Neural crest cell (in vitro differentiated cells): ENCODE results near the gene NAALADL1. TPM values are rescaled to one million over a fixed set of nuclear protein-coding genes. Genes with fewer than 3 reads are reported as not detected.

Experiments
- DNase-seq: peaks from one replicate; pipeline ENCODE4 v3.0.0; 2021; ENCODE audit warnings: low read depth, mixed read lengths, low spot score
- H3K27ac Mint-ChIP-seq: one replicate; pipeline ENCODE4 v1.8.0; 2021; ENCODE audit warnings: mild to moderate bottlenecking, mixed read lengths; ENCODE audit not compliant: unreplicated experiment
- H3K27me3 Mint-ChIP-seq: 2 replicates; pipeline ENCODE4 v1.8.0; 2021; ENCODE audit warnings: low read depth, mild to moderate bottlenecking, mixed read lengths
- H3K36me3 Mint-ChIP-seq: 2 replicates; pipeline ENCODE4 v1.8.0; 2021; ENCODE audit warnings: low read depth, mild to moderate bottlenecking, mixed read lengths
- H3K4me1 Mint-ChIP-seq: 2 replicates; pipeline ENCODE4 v1.8.0; 2021; ENCODE audit warnings: mixed read lengths
- H3K4me3 Mint-ChIP-seq: one replicate; pipeline ENCODE4 v1.8.0; 2021; ENCODE audit warnings: mild to moderate bottlenecking, mixed read lengths
- H3K9me3 Mint-ChIP-seq: 2 replicates; pipeline ENCODE4 v1.8.0; 2021; ENCODE audit warnings: mixed read lengths
- total RNA-seq: library from RNA; stranded (reverse); gene quantifications from 2 replicates; pipeline ENCODE4 v1.2.1, GENCODE V29; 2021
- TF ChIP-seq, protein P1 (sequence below): fragments of 200-600 bp; sonication (generic); conservative IDR thresholded peaks from 2 replicates; pipeline ENCODE4 v1.5.0; 2021; ENCODE audit warnings: antibody characterized with exemption, mild to moderate bottlenecking

The NAALADL1 gene
- total RNA-seq, 1 donor from 2014 or later, result 0.35 TPM

DNA sequence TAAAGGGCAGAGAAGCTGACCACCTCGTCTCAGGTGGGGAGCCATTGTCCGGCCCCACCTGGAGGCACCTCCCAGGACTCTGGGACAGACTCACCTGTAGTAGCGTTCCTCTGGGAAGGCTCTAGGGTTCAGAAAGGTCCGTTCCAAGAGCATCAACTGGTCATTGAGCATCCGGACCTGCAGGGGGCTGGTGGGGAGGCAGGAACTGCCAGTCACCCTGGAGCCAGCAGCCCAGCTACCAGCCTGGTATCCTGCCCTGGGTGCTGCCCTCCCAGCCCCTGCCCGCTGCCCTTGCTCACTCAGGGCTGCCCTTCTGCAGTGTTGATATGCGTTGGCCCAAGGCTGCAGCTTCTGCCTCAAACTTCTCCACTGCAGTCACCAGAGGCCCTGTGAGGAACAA lies 12.6 kb downstream of the NAALADL1 start:
- Mint-ChIP-seq H3K27ac (no peak overlapping the region), H3K4me1 (peaks cover 8% of the 10 kb centered on the region), H3K4me3 (no peak overlapping the region), H3K27me3 (no peaks in the 10 kb centered on the region), H3K36me3 (peaks cover 3% of the 10 kb centered on the region), H3K9me3 (no peaks in the 10 kb centered on the region)
- TF ChIP-seq, protein P1, sequence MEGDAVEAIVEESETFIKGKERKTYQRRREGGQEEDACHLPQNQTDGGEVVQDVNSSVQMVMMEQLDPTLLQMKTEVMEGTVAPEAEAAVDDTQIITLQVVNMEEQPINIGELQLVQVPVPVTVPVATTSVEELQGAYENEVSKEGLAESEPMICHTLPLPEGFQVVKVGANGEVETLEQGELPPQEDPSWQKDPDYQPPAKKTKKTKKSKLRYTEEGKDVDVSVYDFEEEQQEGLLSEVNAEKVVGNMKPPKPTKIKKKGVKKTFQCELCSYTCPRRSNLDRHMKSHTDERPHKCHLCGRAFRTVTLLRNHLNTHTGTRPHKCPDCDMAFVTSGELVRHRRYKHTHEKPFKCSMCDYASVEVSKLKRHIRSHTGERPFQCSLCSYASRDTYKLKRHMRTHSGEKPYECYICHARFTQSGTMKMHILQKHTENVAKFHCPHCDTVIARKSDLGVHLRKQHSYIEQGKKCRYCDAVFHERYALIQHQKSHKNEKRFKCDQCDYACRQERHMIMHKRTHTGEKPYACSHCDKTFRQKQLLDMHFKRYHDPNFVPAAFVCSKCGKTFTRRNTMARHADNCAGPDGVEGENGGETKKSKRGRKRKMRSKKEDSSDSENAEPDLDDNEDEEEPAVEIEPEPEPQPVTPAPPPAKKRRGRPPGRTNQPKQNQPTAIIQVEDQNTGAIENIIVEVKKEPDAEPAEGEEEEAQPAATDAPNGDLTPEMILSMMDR, result no peak
- no peak for DNase-seq

DNA sequence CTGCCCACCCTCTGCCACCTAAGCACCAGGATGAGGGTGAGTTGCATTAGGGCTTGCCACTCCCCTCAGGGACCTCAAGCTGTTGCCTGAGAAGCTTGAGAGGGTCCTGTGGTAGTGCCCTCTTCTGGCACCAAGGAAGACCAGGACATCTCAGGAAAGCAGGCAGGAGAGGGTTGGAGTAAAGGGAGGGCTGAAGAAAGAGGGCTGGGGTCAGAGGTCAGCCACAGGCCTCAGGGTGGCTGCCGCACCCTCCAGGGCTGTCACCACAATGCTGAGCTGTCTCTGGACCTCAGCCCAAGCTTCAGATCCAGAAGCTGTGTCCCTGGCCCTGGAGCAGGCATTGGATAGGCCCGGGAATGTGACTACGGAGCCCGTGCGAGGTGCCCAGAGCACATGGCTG lies 13.3 kb downstream of the NAALADL1 start:
- H3K9me3 Mint-ChIP-seq, result no peaks in the 10 kb centered on the region
- H3K27ac Mint-ChIP-seq, result no peak overlapping the region
- no peak overlapping the region for H3K4me3 Mint-ChIP-seq

DNA sequence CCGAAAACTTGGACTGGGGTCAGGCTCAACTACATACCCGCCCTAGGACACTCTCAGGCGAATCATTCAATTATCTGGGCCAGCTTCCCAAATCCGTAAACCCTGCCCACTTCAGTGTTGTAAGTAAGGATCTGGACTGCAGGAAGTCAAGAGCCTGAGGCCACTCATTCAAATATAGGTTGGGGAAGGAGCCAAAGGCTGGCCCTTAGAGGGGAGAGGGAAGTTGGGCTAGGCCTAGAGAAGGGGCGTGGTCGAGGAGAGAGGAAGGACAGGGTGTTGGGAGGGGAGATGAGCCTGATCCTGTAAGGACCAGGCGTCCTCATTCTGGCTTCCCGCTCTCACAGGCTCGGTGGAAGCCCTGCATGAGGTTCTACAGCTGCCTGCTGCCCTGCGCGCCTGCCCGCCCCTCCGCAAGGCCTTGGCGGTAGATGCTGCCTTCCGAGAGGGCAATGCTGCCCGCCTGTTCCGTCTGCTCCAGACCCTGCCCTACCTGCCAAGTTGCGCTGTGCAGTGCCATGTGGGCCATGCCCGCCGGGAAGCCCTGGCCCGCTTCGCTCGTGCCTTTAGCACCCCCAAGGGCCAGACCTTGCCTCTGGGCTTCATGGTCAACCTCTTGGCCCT lies 14.4 kb downstream of the NAALADL1 start:
- Mint-ChIP-seq H3K4me1 (peaks cover 12% of the 10 kb centered on the region), H3K27me3 (no peaks in the 10 kb centered on the region), H3K4me3 (peak overlapping the region; percentile 65), H3K36me3 (peaks cover 3% of the 10 kb centered on the region), H3K9me3 (no peaks in the 10 kb centered on the region), H3K27ac (no peak overlapping the region)
- no peak for DNase-seq
- TF ChIP-seq, protein P1, result no peak

More for the DNA sequence above, 13.3 kb downstream of the NAALADL1 start:
- H3K27me3 Mint-ChIP-seq, result no peaks in the 10 kb centered on the region
- peaks cover 3% of the 10 kb centered on the region for H3K36me3 Mint-ChIP-seq
- TF ChIP-seq, protein P1, result no peak
- DNase-seq, result no peak
- peaks cover 12% of the 10 kb centered on the region for H3K4me1 Mint-ChIP-seq

DNA sequence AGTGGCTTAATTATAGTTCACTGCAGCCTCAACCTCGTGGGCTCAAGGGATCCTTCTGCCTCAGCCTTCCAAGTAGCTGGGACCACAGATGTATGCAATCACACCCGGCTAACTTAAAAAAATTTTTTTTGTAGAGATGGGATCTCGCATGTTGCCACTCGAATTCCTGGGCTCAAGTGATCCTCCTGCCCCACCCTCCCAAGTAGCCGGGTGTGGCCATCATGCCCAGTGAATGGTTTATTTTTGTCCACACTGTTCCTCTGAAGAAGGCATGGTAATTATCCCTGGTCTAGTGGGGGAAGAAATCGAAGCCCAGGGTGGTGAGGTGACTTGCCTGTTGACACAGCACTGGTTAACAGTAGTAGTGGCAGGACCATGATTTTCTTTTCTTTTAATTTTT lies 15.5 kb downstream of the NAALADL1 start:
- Mint-ChIP-seq H3K27me3 (no peaks in the 10 kb centered on the region), H3K27ac (no peak overlapping the region), H3K4me3 (peak overlapping the region; percentile 94), H3K36me3 (peaks cover 3% of the 10 kb centered on the region), H3K9me3 (no peaks in the 10 kb centered on the region), H3K4me1 (peaks cover 12% of the 10 kb centered on the region)
- TF ChIP-seq, protein P1, result no peak
- DNase-seq, result no peak

DNA sequence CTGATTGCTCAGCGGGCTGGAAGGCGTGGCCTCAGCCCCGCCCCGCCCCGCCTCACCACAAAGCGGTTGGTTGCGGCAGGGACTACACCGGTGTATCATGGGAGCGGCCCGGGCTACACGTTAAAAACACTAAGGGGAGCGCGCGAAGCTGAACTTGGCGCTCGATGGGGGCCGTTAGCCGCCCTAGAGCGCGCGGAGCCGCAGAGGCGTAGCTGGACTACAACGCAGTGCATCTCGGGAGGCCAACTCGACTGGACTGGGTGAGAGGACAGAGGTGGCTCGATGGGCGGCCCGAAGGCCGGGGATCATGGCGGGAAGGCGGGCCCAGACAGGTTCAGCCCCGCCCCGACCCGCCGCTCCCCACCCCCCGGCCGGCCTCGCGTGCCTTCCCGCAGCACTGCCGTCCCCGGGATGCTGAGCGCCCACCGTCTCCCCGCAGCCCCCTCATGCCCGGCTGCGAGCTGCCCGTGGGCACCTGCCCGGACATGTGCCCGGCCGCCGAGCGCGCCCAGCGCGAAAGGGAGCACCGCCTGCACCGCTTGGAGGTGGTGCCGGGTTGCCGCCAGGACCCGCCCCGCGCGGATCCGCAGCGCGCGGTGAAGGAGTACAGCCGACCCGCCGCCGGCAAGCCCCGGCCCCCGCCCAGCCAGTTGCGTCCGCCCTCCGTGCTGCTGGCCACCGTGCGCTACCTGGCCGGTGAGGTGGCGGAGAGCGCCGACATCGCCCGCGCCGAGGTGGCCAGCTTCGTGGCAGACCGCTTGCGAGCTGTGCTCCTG lies 17.3 kb downstream of the NAALADL1 start, which contains the start of gene SAC3D1:
Gene SAC3D1 (plus strand): TSS at position 364 of the 776 bp plus-strand sequence. CDS start 83 bp downstream, at position 447.
- Mint-ChIP-seq H3K27ac (peak within 1 kb of the TSS; percentile 97), H3K4me3 (peak within 1 kb of the TSS; percentile 98), H3K36me3 (peaks cover 3% of the 10 kb centered on the region), H3K4me1 (peaks cover 12% of the 10 kb centered on the region), H3K9me3 (no peaks in the 10 kb centered on the region), H3K27me3 (no peaks in the 10 kb centered on the region)
- TF ChIP-seq, protein P1, result no peak
- peak; percentile 81 for DNase-seq
